ENCODE data around the gene PEX10.

PEX10 gene

GRCh38 chr1:2422523-2422922, 10.2 kb upstream of the PEX10 start:
- H3K14ac ChIP-seq (ENCODE audit: low read length) = no peak overlapping the region
- H3K4me2 ChIP-seq (ENCODE audit: insufficient read depth, low read length, poor library complexity, severe bottlenecking) = no peak overlapping the region
- no peak overlapping the region for H3K9ac ChIP-seq (ENCODE audit: low read depth, low read length, poor library complexity)
- H3K79me1 ChIP-seq (ENCODE audit: low read depth, low read length) = no peaks in the 10 kb centered on the region
- H3K27ac ChIP-seq (replicated peaks; ENCODE audit: low read length) = no peak overlapping the region
- WGBS, 2 donors (ENCODE audit: extremely low coverage in 2 of 2, insufficient read length in 2 of 2, insufficient replicate concordance in 1 of 2) = no CpG with 5 or more reads among the region's 4 CpGs
- peaks cover 2 to 5% of the 10 kb centered on the region in 2 donors for H3K9me3 ChIP-seq (replicated peaks in 1 of 2; ENCODE audit: control insufficient read depth in 2 of 2, insufficient read depth in 1 of 2, low read depth in 1 of 2, low read length in 2 of 2)
- H3K27me3 ChIP-seq (ENCODE audit: control insufficient read depth in 3 of 3, insufficient read depth in 3 of 3, low read depth in 1 of 3, low read length in 3 of 3) = peaks cover 0 to 33% (median 0%) of the 10 kb centered on the region in 3 experiments
- no peak overlapping the region for H2AFZ ChIP-seq (ENCODE audit: low read length)
- no peak overlapping the region for H2BK12ac ChIP-seq (ENCODE audit: low read length)
- no peak overlapping the region for H2BK15ac ChIP-seq (ENCODE audit: low read length)
- no peaks in the 10 kb centered on the region for H3K36me3 ChIP-seq (replicated peaks in 1 of 2; ENCODE audit: control insufficient read depth in 2 of 2, insufficient read depth in 2 of 2, low read length in 2 of 2)
- no peak overlapping the region for H2BK120ac ChIP-seq (ENCODE audit: low read depth, low read length)
- H4K8ac ChIP-seq (ENCODE audit: low read depth, low read length) = no peak overlapping the region
- DNase-seq (ENCODE audit: low spot score) = no peak
- H2AK5ac ChIP-seq (ENCODE audit: low read depth, low read length) = no peak overlapping the region
- no peak overlapping the region for H3K4ac ChIP-seq (ENCODE audit: low read length)
- peaks cover 5 to 7% of the 10 kb centered on the region in 2 donors for H3K4me1 ChIP-seq (ENCODE audit: control insufficient read depth in 2 of 2, insufficient read depth in 1 of 2, low read depth in 1 of 2, low read length in 2 of 2)
- H3K23ac ChIP-seq (ENCODE audit: low read depth, low read length, poor library complexity) = no peak overlapping the region
- H4K91ac ChIP-seq (ENCODE audit: low read depth, low read length, poor library complexity) = no peak overlapping the region
- no peak overlapping the region for H3K4me3 ChIP-seq (ENCODE audit: low read length in 2 of 2)
- H3K18ac ChIP-seq (ENCODE audit: low read length) = no peak overlapping the region
- no peak overlapping the region for H2BK5ac ChIP-seq (ENCODE audit: low read length)

GRCh38 chr1:2419416-2419815, 7.1 kb upstream of the PEX10 start:
- Histone ChIP-seq H3K4ac (ENCODE audit: low read length) (no peak overlapping the region), H3K27ac (replicated peaks; ENCODE audit: low read length) (no peak overlapping the region), H3K9me3 (replicated peaks in 1 of 2; ENCODE audit: control insufficient read depth in 2 of 2, insufficient read depth in 1 of 2, low read depth in 1 of 2, low read length in 2 of 2) (peaks cover 2 to 5% of the 10 kb centered on the region in 2 donors), H2BK5ac (ENCODE audit: low read length) (peak overlapping the region; percentile 66), H3K14ac (ENCODE audit: low read length) (no peak overlapping the region), H3K18ac (ENCODE audit: low read length) (no peak overlapping the region), H3K4me1 (ENCODE audit: control insufficient read depth in 2 of 2, insufficient read depth in 1 of 2, low read depth in 1 of 2, low read length in 2 of 2) (peaks cover 0 to 2% of the 10 kb centered on the region in 2 donors), H2AK5ac (ENCODE audit: low read depth, low read length) (peak overlapping the region; percentile 49), H3K4me2 (ENCODE audit: insufficient read depth, low read length, poor library complexity, severe bottlenecking) (no peak overlapping the region), H2BK120ac (ENCODE audit: low read depth, low read length) (no peak overlapping the region), H3K27me3 (ENCODE audit: control insufficient read depth in 3 of 3, insufficient read depth in 3 of 3, low read depth in 1 of 3, low read length in 3 of 3) (peaks cover 0 to 30% (median 0%) of the 10 kb centered on the region in 3 experiments), H4K8ac (ENCODE audit: low read depth, low read length) (no peak overlapping the region), H3K79me1 (ENCODE audit: low read depth, low read length) (no peaks in the 10 kb centered on the region), H2AFZ (ENCODE audit: low read length) (no peak overlapping the region), H4K91ac (ENCODE audit: low read depth, low read length, poor library complexity) (no peak overlapping the region), H2BK15ac (ENCODE audit: low read length) (peak overlapping the region; percentile 77), H3K4me3 (ENCODE audit: low read length in 2 of 2) (no peak overlapping the region), H3K9ac (ENCODE audit: low read depth, low read length, poor library complexity) (no peak overlapping the region), H2BK12ac (ENCODE audit: low read length) (no peak overlapping the region), H3K36me3 (replicated peaks in 1 of 2; ENCODE audit: control insufficient read depth in 2 of 2, insufficient read depth in 2 of 2, low read length in 2 of 2) (no peaks in the 10 kb centered on the region), H3K23ac (ENCODE audit: low read depth, low read length, poor library complexity) (no peak overlapping the region)
- no peak for DNase-seq (ENCODE audit: low spot score)
- no CpG with 5 or more reads among the region's 16 CpGs for WGBS, 2 donors (ENCODE audit: extremely low coverage in 2 of 2, insufficient read length in 2 of 2, insufficient replicate concordance in 1 of 2)

- no peak overlapping the region for H3K27ac ChIP-seq (replicated peaks; ENCODE audit: low read length)
- no peak overlapping the region for H3K4ac ChIP-seq (ENCODE audit: low read length)
- peak overlapping the region; percentile 7 for H3K9ac ChIP-seq (ENCODE audit: low read depth, low read length, poor library complexity)
- H3K4me2 ChIP-seq (ENCODE audit: insufficient read depth, low read length, poor library complexity, severe bottlenecking) = no peak overlapping the region
- H3K4me1 ChIP-seq (ENCODE audit: control insufficient read depth in 2 of 2, insufficient read depth in 1 of 2, low read depth in 1 of 2, low read length in 2 of 2) = peaks cover 3 to 6% of the 10 kb centered on the region in 2 donors
- H3K23ac ChIP-seq (ENCODE audit: low read depth, low read length, poor library complexity) = peak overlapping the region; percentile 76
- no peak overlapping the region for H2BK120ac ChIP-seq (ENCODE audit: low read depth, low read length)
- peak overlapping the region; percentile 35 for H2BK12ac ChIP-seq (ENCODE audit: low read length)
- peak overlapping the region; percentile 66 for H2BK5ac ChIP-seq (ENCODE audit: low read length)
- no peak overlapping the region for H4K91ac ChIP-seq (ENCODE audit: low read depth, low read length, poor library complexity)
- H3K4me3 ChIP-seq (ENCODE audit: low read length in 2 of 2) = no peak overlapping the region
- H2AFZ ChIP-seq (ENCODE audit: low read length) = no peak overlapping the region
- peak overlapping the region; percentile 12 for H3K14ac ChIP-seq (ENCODE audit: low read length)
- peak overlapping the region; percentile 77 for H2BK15ac ChIP-seq (ENCODE audit: low read length)
- peak overlapping the region; percentile 16 for H3K18ac ChIP-seq (ENCODE audit: low read length)
- no peak overlapping the region for H4K8ac ChIP-seq (ENCODE audit: low read depth, low read length)
- peak overlapping the region; percentile 49 for H2AK5ac ChIP-seq (ENCODE audit: low read depth, low read length)
- H3K79me1 ChIP-seq (ENCODE audit: low read depth, low read length) = no peaks in the 10 kb centered on the region
- no peak for DNase-seq (ENCODE audit: low spot score)
- WGBS, 2 donors (ENCODE audit: extremely low coverage in 2 of 2, insufficient read length in 2 of 2, insufficient replicate concordance in 1 of 2) = no CpG with 5 or more reads among the region's 16 CpGs
- H3K27me3 ChIP-seq (ENCODE audit: control insufficient read depth in 3 of 3, insufficient read depth in 3 of 3, low read depth in 1 of 3, low read length in 3 of 3) = peaks cover 0 to 30% (median 0%) of the 10 kb centered on the region in 3 experiments
- H3K9me3 ChIP-seq (replicated peaks in 1 of 2; ENCODE audit: control insufficient read depth in 2 of 2, insufficient read depth in 1 of 2, low read depth in 1 of 2, low read length in 2 of 2) = peaks cover 2 to 5% of the 10 kb centered on the region in 2 donors
- no peaks in the 10 kb centered on the region for H3K36me3 ChIP-seq (replicated peaks in 1 of 2; ENCODE audit: control insufficient read depth in 2 of 2, insufficient read depth in 2 of 2, low read length in 2 of 2)
Measured at GRCh38 chr1:2418791-2419320, 6.5 kb upstream of the PEX10 start.

GRCh38 chr1:2417833-2418225, 5.5 kb upstream of the PEX10 start:
- Histone ChIP-seq H3K4ac (ENCODE audit: low read length) (no peak overlapping the region), H3K4me2 (ENCODE audit: insufficient read depth, low read length, poor library complexity, severe bottlenecking) (no peak overlapping the region), H3K23ac (ENCODE audit: low read depth, low read length, poor library complexity) (peak overlapping the region; percentile 60), H3K27me3 (ENCODE audit: control insufficient read depth in 3 of 3, insufficient read depth in 3 of 3, low read depth in 1 of 3, low read length in 3 of 3) (peaks cover 0 to 30% (median 0%) of the 10 kb centered on the region in 3 experiments), H4K91ac (ENCODE audit: low read depth, low read length, poor library complexity) (peak overlapping the region; percentile 85), H3K4me1 (ENCODE audit: control insufficient read depth in 2 of 2, insufficient read depth in 1 of 2, low read depth in 1 of 2, low read length in 2 of 2) (peaks cover 10 to 16% of the 10 kb centered on the region in 2 donors), H3K4me3 (ENCODE audit: low read length in 2 of 2) (no peak overlapping the region), H4K8ac (ENCODE audit: low read depth, low read length) (peak overlapping the region; percentile 65), H2BK5ac (ENCODE audit: low read length) (peak overlapping the region; percentile 11), H2BK12ac (ENCODE audit: low read length) (no peak overlapping the region), H3K9me3 (replicated peaks in 1 of 2; ENCODE audit: control insufficient read depth in 2 of 2, insufficient read depth in 1 of 2, low read depth in 1 of 2, low read length in 2 of 2) (no peaks in the 10 kb centered on the region), H3K18ac (ENCODE audit: low read length) (peak overlapping the region; percentile 83), H2AFZ (ENCODE audit: low read length) (no peak overlapping the region), H3K27ac (replicated peaks; ENCODE audit: low read length) (no peak overlapping the region), H2AK5ac (ENCODE audit: low read depth, low read length) (peak overlapping the region; percentile 84), H3K9ac (ENCODE audit: low read depth, low read length, poor library complexity) (no peak overlapping the region), H3K14ac (ENCODE audit: low read length) (no peak overlapping the region), H2BK15ac (ENCODE audit: low read length) (peak overlapping the region; percentile 33), H3K36me3 (replicated peaks in 1 of 2; ENCODE audit: control insufficient read depth in 2 of 2, insufficient read depth in 2 of 2, low read length in 2 of 2) (no peaks in the 10 kb centered on the region), H2BK120ac (ENCODE audit: low read depth, low read length) (peak overlapping the region; percentile 87), H3K79me1 (ENCODE audit: low read depth, low read length) (peaks cover 2% of the 10 kb centered on the region)
- no peak for DNase-seq (ENCODE audit: low spot score)
- no CpG with 5 or more reads among the region's 14 CpGs for WGBS, 2 donors (ENCODE audit: extremely low coverage in 2 of 2, insufficient read length in 2 of 2, insufficient replicate concordance in 1 of 2)
